IPS-NIHi11 (cell line): ENCODE data around the gene RP2.

Experiments used
- DNase-seq: peaks from one replicate; pipeline ENCODE4 v3.0.0; 2012; ENCODE audit warnings: mixed read lengths, low spot score

Gene RP2

DNA sequence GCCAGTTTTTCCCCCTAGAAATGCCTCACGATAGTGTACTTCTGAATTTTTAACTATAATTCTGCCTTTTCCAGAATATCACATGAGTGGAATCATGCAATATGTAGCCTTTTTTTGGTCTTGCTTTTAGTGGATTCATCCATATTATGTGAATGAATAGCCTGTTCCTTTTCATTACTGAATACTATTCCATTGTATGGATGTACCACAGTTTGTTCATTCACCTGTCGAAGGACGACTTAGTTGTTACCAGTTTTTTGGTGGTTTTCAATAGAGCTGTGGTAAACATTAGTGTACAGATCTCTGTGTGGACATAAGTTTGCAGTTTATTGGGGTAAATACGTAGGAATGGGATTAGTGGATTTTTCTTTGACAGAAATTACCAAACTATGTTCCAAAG, 83.4 kb downstream of the RP2 start:
- DNase-seq, result no peak

DNA sequence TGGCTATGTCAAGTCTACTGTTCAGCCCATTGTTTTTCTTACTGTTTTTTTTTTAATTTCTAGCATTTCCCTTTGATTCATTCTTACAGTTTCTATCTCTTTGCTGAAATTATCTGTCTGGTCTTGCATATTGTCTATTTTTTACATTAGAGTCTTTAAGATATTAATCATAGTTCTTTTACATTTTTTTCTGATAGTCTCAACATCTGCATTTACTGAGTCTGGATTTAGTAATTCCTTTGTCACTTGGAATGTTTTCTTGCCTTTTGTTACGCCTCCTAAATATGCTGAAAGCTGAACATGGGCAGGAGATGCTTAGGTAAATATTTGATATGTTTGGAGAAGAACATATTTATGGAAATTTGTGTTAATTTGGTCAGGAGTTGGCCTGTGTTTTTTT, 85.8 kb downstream of the RP2 start:
- DNase-seq, result no peak

DNA sequence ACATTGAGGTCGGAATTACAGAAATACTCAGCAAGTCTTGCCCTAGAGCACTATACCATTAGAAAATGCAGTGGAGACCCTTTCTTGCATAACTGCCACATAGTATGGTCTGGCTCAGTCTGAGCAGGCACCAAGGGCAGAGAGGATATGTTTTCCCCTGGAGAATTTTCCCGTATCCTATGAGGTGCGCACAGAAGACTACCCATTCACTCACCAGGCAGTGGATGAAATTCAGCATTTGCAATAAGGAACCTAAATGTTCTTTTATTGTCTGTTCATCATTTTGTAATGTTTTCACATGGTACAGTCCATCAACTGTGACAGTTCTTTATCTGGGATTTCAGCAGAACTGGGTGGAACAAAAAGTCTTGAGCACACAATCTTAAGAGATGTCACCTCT, 90.9 kb downstream of the RP2 start:
- DNase-seq, result no peak

DNA sequence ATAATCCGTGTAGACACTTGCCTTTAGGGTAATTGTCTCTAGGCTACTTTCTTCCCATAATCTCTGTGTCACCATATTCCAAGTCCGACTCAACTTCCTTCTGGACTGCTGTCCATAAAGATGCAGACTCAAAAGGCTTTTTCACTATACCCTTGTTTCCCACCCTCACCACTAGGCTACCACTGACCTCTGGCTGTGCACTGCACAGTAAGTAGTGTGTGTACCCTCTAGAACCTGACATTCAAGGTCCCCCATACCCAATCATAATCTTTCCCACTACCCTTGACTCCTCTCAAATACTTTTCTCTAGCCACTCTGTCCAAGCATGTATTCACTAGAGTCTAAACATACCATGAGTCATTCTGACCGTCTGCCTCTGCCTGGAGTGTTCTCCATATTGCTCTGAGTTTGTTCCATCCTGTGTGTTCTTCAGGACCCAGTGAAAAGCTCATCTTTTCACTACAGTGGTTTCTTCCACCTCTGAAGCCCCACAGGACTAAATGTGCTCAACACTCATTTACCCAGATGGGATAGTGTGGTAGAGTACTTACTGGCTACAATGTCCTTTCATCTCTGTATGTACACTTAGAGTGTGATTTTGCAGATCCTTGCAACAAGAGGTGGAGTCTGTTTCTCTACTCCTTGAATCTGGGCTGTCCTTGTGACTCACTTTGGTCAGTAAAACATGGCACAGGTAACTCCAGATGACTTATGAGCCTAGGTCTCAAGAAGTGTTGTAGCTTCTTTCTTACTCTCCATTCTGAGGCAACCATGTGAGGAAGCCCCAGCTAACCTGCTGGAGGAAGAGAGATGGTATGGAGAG, 92.8 kb downstream of the RP2 start:
- DNase-seq, result no peak
